ENCODE measurements around the gene BPI.

DNA sequence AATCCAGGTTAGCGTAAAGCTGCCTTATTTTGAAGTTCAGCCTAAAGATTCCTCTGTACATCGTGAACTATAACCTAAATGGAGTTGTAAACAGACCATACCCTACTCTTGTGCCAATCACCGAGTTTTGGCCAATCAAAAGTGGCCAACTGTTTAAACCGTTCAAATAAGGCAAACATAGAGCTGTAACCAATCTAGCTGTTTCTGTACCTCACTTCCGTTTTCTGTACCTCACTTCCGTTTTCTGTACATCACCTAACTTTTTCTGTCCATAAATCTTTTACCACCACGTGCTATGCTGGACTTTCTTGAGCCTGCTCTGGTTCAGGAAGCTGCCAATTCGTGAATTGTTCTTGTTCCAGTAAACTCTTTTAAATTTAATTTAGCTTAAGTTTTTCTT, 82.0 kb downstream of the BPI start:
- TF ChIP-seq POLR2A (IDR thresholded peaks at IDR 0.05): no peak
- no peak for TF ChIP-seq CTCF (IDR thresholded peaks at IDR 0.05)
